HepG2 (cell line): Measurements from ENCODE around the gene SH3TC2. TPM values are rescaled to one million over a fixed set of nuclear protein-coding genes. Genes with fewer than 3 reads are reported as not detected.

Source experiments
- ATAC-seq: fragments of 200-7000 bp; cut with Tn5 transposase; 3 replicates; pipeline ENCODE4 v1.9.1; 2020; ENCODE audit warnings: mild to moderate bottlenecking, moderate library complexity
- BruUV-seq: library from RNA; stranded (reverse); fragments of 400-500 nt; replicated peaks from 2 replicates; lab custom pipeline; 2021; lab: Mats Ljungman, UMichigan
- CTCF ChIA-PET: fragments of 300-600 bp; formaldehyde crosslinking; extraction: SDS; loops from one replicate; lab custom pipeline; 2021; ENCODE audit warnings: low total read pairs, inconsistent platforms, low intra/inter-chr PET ratio; lab: Yijun Ruan, JAX
- POLR2A ChIA-PET: fragments of 350-600 bp; sonication (Branson Sonifier 250); formaldehyde crosslinking; loops from one replicate; lab custom pipeline; 2020; ENCODE audit warnings: antibody characterized with exemption, inconsistent platforms; lab: Yijun Ruan, JAX
- DNase-seq: peaks from one replicate; pipeline ENCODE4 v3.0.0-alpha.2; 2015; ENCODE audit warnings: low spot score
- FAIRE-seq: peaks from 3 replicates; lab custom pipeline; 2011; peaks lifted over from hg19 to GRCh38; lab: Jason Lieb, UNC
- H2AFZ ChIP-seq: one replicate; pipeline ENCODE4 v1.6.1; 2011; ENCODE audit warnings: low read length, inconsistent platforms
- H3K27ac ChIP-seq: fragments of 300-600 bp; 3 replicates; pipeline ENCODE4 v1.8.0; 2011; ENCODE audit warnings: mixed run types, mild to moderate bottlenecking, mixed read lengths, low read length, inconsistent platforms; ENCODE audit not compliant: insufficient read depth; ENCODE audit errors: extremely low read length
- H3K27me3 ChIP-seq, 2 experiments: fragments of 200-600 bp in 1 of 2; 2 replicates in 1 of 2; 3 replicates in 1 of 2; pipeline versions ENCODE4 v1.6.0 to v1.8.0; 2011; ENCODE audit warnings: low read length in 2 of 2, mild to moderate bottlenecking in 2 of 2, moderate library complexity in 2 of 2, inconsistent platforms in 1 of 2; ENCODE audit not compliant: insufficient read depth in 2 of 2, control insufficient read depth in 1 of 2
- H3K36me3 ChIP-seq, 2 experiments: fragments of 200-600 bp in 1 of 2; replicated peaks in 1 of 2; 2 replicates in 1 of 2; 3 replicates in 1 of 2; pipeline versions ENCODE4 v1.5.1 to v1.8.0; 2011; ENCODE audit warnings: low read length in 2 of 2, inconsistent platforms in 1 of 2; ENCODE audit not compliant: insufficient read depth in 2 of 2, control insufficient read depth in 1 of 2
- H3K4me1 ChIP-seq: 2 replicates; pipeline ENCODE4 v1.5.1; 2012; ENCODE audit warnings: low read length, inconsistent platforms; ENCODE audit not compliant: insufficient read depth
- H3K4me2 ChIP-seq: 2 replicates; pipeline ENCODE4 v1.6.0; 2011; ENCODE audit warnings: low read depth, low read length, inconsistent platforms
- H3K4me3 ChIP-seq, 3 experiments: fragments of 200-600 bp in 1 of 3; sonication (generic), shearing (Covaris generic) in 1 of 3; replicated peaks in 1 of 3; 2 replicates each; pipeline ENCODE4 v1.5.1; 2011 to 2016; ENCODE audit warnings: low read length in 3 of 3, inconsistent platforms in 2 of 3, low read depth in 2 of 3, mild to moderate bottlenecking in 2 of 3, control low read depth in 1 of 3, mixed read lengths in 1 of 3; ENCODE audit not compliant: insufficient read depth in 1 of 3
- H3K79me2 ChIP-seq: one replicate; pipeline ENCODE4 v1.6.1; 2011; ENCODE audit warnings: low read length, inconsistent platforms; ENCODE audit not compliant: insufficient read depth
- H3K9ac ChIP-seq: 2 replicates; pipeline ENCODE4 v1.6.0; 2011; ENCODE audit warnings: mild to moderate bottlenecking, low read depth, low read length, inconsistent platforms; ENCODE audit not compliant: insufficient read depth
- H3K9me3 ChIP-seq: 2 replicates; pipeline ENCODE4 v1.5.1; 2012; ENCODE audit warnings: mild to moderate bottlenecking, low read length
- H4K20me1 ChIP-seq: 2 replicates; pipeline ENCODE4 v1.6.0; 2011; ENCODE audit warnings: inconsistent platforms, mild to moderate bottlenecking, low read length, moderate library complexity; ENCODE audit not compliant: insufficient read depth
- AKNA ChIP-seq: sonication (generic); formaldehyde crosslinking; IDR thresholded peaks from 2 replicates; pipeline ENCODE4 v1.4.0; 2020; ENCODE audit warnings: missing genetic modification reagents, borderline replicate concordance
- GMEB2 ChIP-seq: IDR thresholded peaks from 2 replicates; pipeline ENCODE4 v1.6.1; 2016; ENCODE audit warnings: missing biosample characterization, missing genetic modification reagents, low read depth
- IKZF1 ChIP-seq: fragments of 450-650 bp; IDR thresholded peaks from 2 replicates; pipeline ENCODE4 v1.7.1; 2016
- NFAT5 ChIP-seq: sonication (generic); formaldehyde crosslinking; IDR thresholded peaks from 2 replicates; pipeline ENCODE4 v1.4.0; 2020; ENCODE audit warnings: missing genetic modification reagents
- RARA ChIP-seq: IDR thresholded peaks from 2 replicates; pipeline ENCODE4 v1.6.1; 2016; ENCODE audit warnings: missing genetic modification reagents, missing compliant biosample characterization
- TCF12 ChIP-seq, 2 experiments: fragments of 450-650 bp in 1 of 2; sonication (generic) in 1 of 2; formaldehyde crosslinking in 1 of 2; IDR thresholded peaks; 2 replicates each; pipeline versions ENCODE4 v1.6.1 to v1.8.0; 2017 to 2022; ENCODE audit warnings: antibody characterized with exemption in 1 of 2, mild to moderate bottlenecking in 1 of 2, missing genetic modification reagents in 1 of 2, moderate library complexity in 1 of 2
- ZNF143 ChIP-seq: sonication (generic); formaldehyde crosslinking; IDR thresholded peaks from 2 replicates; pipeline ENCODE4 v1.4.0; 2020; ENCODE audit warnings: missing genetic modification reagents
- ZNF615 ChIP-seq: sonication (generic); formaldehyde crosslinking; IDR thresholded peaks from 2 replicates; pipeline ENCODE4 v1.5.0; 2020; ENCODE audit warnings: mild to moderate bottlenecking, missing genetic modification reagents, borderline replicate concordance
- ZNF800 ChIP-seq: sonication (generic); formaldehyde crosslinking; IDR thresholded peaks from 2 replicates; pipeline ENCODE4 v1.4.0; 2020; ENCODE audit warnings: missing genetic modification reagents
- WGBS: methylation state at CpG from one replicate; pipeline ENCODE4 v1.1.6; 2017; ENCODE audit warnings: low lambda C conversion rate; 5-methylcytosine and 5-hydroxymethylcytosine counted together
- in situ Hi-C: cut with HindIII; loops from 2 replicates; pipeline ENCODE4 v1.10.0; 2017; ENCODE audit warnings: low pct_unique_long_range_greater_than_20kb; ENCODE audit not compliant: extremely low pct_ligation_motif_present
- intact Hi-C: fragments of 100-400 bp; cut with micrococcal nuclease; formaldehyde crosslinking; loops from one replicate; pipeline ENCODE4 v1.10.0; 2022; ENCODE audit not compliant: unreplicated experiment
- polyA plus RNA-seq, 8 experiments: library from polyadenylated mRNA; depleted of rRNA in 3 of 8; stranded (reverse) in 7 of 8; unstranded in 1 of 8; fragments of >200 nt; fragmentation: Illumina TruSeq in 4 of 8; extraction: Trizol in 4 of 8; gene quantifications; 2 replicates each; pipeline versions ENCODE4 v1.2.1 to v1.2.3, GENCODE V29; 2011 to 2016; ENCODE audit warnings: low read depth in 4 of 8, missing spikeins in 1 of 8, mixed read lengths in 1 of 8; ENCODE audit not compliant: insufficient read depth in 1 of 8
- total RNA-seq, 5 experiments: library from RNA; depleted of rRNA; stranded (reverse); fragments of >200 nt; fragmentation: Illumina TruSeq; extraction: Trizol; gene quantifications; 2 replicates each; pipeline ENCODE4 v1.2.3, GENCODE V29; 2016; ENCODE audit warnings: low read depth in 1 of 5

SH3TC2 gene
- total and polyA plus RNA-seq, 2 of the 13 experiments (the other 11 are each of a cell fraction or from before 2014, with no cell fraction given) = 0.34 to 0.71 TPM

- no peak for TF ChIP-seq AKNA (CRISPR knock-in tag)
- TF ChIP-seq TCF12 (IDR thresholded peaks at IDR 0.05) = no peak
- TF ChIP-seq TCF12 (CRISPR knock-in tag; IDR thresholded peaks at IDR 0.05) = no peak
- TF ChIP-seq ZNF143 (CRISPR knock-in tag) = no peak
These were observed 22.4 kb downstream of the SH3TC2 start (continued) for GRCh38 chr5:149040421-149040820.

GRCh38 chr5:149039506-149039905 lies 23.4 kb downstream of the SH3TC2 start:
- Histone ChIP-seq H3K27ac (no peak overlapping the region), H3K4me1 (no peaks in the 10 kb centered on the region), H3K27me3 (no peaks in the 10 kb centered on the region), H4K20me1 (no peaks in the 10 kb centered on the region), H3K9ac (no peak overlapping the region), H3K4me2 (no peak overlapping the region), H2AFZ (no peak overlapping the region), H3K4me3 (no peak overlapping the region), H3K36me3 (no peaks in the 10 kb centered on the region), H3K9me3 (no peaks in the 10 kb centered on the region), H3K79me2 (no peaks in the 10 kb centered on the region)
- FAIRE-seq = no peak
- ATAC-seq = no peak
- in situ Hi-C loops = loop anchor here (5.0 to 10.0 kb wide), 2 partner anchors 215 to 302 kb away; partner anchors contain the start of gene ADRB2
- no TSS peak for BruUV-seq
- 74% methylated on average over 2 of the region's 2 CpGs for WGBS
- no peak for DNase-seq
- intact Hi-C loops = loop anchor here (5.0 kb wide), 1 partner anchor 37 kb away; no protein-coding TSS in a partner anchor
- CTCF ChIA-PET = no interaction called here
- POLR2A ChIA-PET = no interaction called here
- TF ChIP-seq NFAT5 (CRISPR knock-in tag) (no peak), ZNF800 (no peak), IKZF1 (no peak), ZNF615 (CRISPR knock-in tag) (no peak), GMEB2 (no peak), RARA (CRISPR knock-in tag) (no peak)
